Adrenal gland (tissue), 5 donors: ENCODE measurements around the gene SLC19A1.

Experiments
- POLR2A ChIP-seq, 2 donors: fragments of 450-650 bp; IDR thresholded peaks; one replicate each; pipeline ENCODE4 v1.6.1; 2017; ENCODE audit warnings: antibody characterized with exemption in 2 of 2, mild to moderate bottlenecking in 2 of 2, moderate library complexity in 1 of 2
- TF ChIP-seq, protein P1 (sequence below), 6 experiments: fragments of 450-650 bp in 4 of 6; fragments of 200-600 bp in 2 of 6; sonication (generic) in 1 of 6; IDR thresholded peaks; 1 replicate in 5 of 6; 2 replicates in 1 of 6; pipeline versions ENCODE4 v1.5.1 to v1.8.0; 2016 to 2021; ENCODE audit warnings: antibody characterized with exemption in 6 of 6, mild to moderate bottlenecking in 2 of 6, moderate library complexity in 1 of 6
- donor health status: DM: no; HTN: no; CAD: no.

- TF ChIP-seq, protein P1, sequence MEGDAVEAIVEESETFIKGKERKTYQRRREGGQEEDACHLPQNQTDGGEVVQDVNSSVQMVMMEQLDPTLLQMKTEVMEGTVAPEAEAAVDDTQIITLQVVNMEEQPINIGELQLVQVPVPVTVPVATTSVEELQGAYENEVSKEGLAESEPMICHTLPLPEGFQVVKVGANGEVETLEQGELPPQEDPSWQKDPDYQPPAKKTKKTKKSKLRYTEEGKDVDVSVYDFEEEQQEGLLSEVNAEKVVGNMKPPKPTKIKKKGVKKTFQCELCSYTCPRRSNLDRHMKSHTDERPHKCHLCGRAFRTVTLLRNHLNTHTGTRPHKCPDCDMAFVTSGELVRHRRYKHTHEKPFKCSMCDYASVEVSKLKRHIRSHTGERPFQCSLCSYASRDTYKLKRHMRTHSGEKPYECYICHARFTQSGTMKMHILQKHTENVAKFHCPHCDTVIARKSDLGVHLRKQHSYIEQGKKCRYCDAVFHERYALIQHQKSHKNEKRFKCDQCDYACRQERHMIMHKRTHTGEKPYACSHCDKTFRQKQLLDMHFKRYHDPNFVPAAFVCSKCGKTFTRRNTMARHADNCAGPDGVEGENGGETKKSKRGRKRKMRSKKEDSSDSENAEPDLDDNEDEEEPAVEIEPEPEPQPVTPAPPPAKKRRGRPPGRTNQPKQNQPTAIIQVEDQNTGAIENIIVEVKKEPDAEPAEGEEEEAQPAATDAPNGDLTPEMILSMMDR (IDR thresholded peaks at IDR 0.05), result no peak
- peak in 1 of 2 donors; percentile 29 for TF ChIP-seq POLR2A (IDR thresholded peaks at IDR 0.05)
Measured at GRCh38 chr21:45534636-45535331, 7.5 kb downstream of the SLC19A1 start.
